MCF 10A (cell line): ENCODE results near the gene EIPR1. TPM values are rescaled to one million over a fixed set of nuclear protein-coding genes. Genes with fewer than 3 reads are reported as not detected.

Experiments used
- BruUV-seq: library from RNA; stranded (reverse); fragments of 400-500 nt; replicated peaks from 2 replicates; lab custom pipeline; 2021; lab: Mats Ljungman, UMichigan
- CTCF ChIA-PET: fragments of 300-600 bp; sonication (Branson Sonifier 250); formaldehyde crosslinking; extraction: SDS; loops from one replicate; lab custom pipeline; 2021; ENCODE audit warnings: antibody characterized with exemption, inconsistent platforms; lab: Yijun Ruan, JAX
- POLR2A ChIA-PET: fragments of 300-600, 350-650 bp; sonication (Branson Sonifier 250); formaldehyde crosslinking; extraction: SDS; loops from one replicate; lab custom pipeline; 2020; ENCODE audit warnings: antibody characterized with exemption, inconsistent platforms; lab: Yijun Ruan, JAX
- DNase-seq: peaks from one replicate; pipeline ENCODE4 v3.0.0-alpha.2; 2018; ENCODE audit not compliant: unreplicated experiment
- H3K27ac Mint-ChIP-seq: one replicate; pipeline ENCODE4 v1.8.0; 2022; ENCODE audit warnings: mild to moderate bottlenecking, low read depth, mixed read lengths; ENCODE audit not compliant: unreplicated experiment
- H3K27me3 Mint-ChIP-seq: one replicate; pipeline ENCODE4 v1.8.0; 2022; ENCODE audit warnings: mixed read lengths; ENCODE audit not compliant: insufficient read depth, unreplicated experiment
- H3K36me3 Mint-ChIP-seq: one replicate; pipeline ENCODE4 v1.8.0; 2022; ENCODE audit warnings: mild to moderate bottlenecking, moderate library complexity, mixed read lengths; ENCODE audit not compliant: insufficient read depth, unreplicated experiment
- H3K4me1 Mint-ChIP-seq: one replicate; pipeline ENCODE4 v1.8.0; 2022; ENCODE audit warnings: mixed read lengths; ENCODE audit not compliant: insufficient read depth, unreplicated experiment
- H3K4me3 Mint-ChIP-seq: one replicate; pipeline ENCODE4 v1.8.0; 2022; ENCODE audit warnings: mild to moderate bottlenecking, moderate library complexity, mixed read lengths; ENCODE audit not compliant: unreplicated experiment
- H3K9me3 Mint-ChIP-seq: one replicate; pipeline ENCODE4 v1.8.0; 2022; ENCODE audit warnings: mixed read lengths; ENCODE audit not compliant: unreplicated experiment
- intact Hi-C: fragments of 100-400 bp; cut with micrococcal nuclease; formaldehyde crosslinking; loops from 2 replicates; pipeline ENCODE4 v1.14.1; 2022
- total RNA-seq: library from RNA; stranded (reverse); gene quantifications from 2 replicates; pipeline ENCODE4 v1.2.3, GENCODE V29; 2022
- TF ChIP-seq, protein P1 (sequence below): fragments of 200-600 bp; IDR thresholded peaks from one replicate; pipeline ENCODE4 v1.8.0; 2022; ENCODE audit warnings: antibody characterized with exemption, mild to moderate bottlenecking; ENCODE audit not compliant: unreplicated experiment

EIPR1 gene
- total RNA-seq, 1 experiment from 2014 or later = 49.0 TPM

DNA sequence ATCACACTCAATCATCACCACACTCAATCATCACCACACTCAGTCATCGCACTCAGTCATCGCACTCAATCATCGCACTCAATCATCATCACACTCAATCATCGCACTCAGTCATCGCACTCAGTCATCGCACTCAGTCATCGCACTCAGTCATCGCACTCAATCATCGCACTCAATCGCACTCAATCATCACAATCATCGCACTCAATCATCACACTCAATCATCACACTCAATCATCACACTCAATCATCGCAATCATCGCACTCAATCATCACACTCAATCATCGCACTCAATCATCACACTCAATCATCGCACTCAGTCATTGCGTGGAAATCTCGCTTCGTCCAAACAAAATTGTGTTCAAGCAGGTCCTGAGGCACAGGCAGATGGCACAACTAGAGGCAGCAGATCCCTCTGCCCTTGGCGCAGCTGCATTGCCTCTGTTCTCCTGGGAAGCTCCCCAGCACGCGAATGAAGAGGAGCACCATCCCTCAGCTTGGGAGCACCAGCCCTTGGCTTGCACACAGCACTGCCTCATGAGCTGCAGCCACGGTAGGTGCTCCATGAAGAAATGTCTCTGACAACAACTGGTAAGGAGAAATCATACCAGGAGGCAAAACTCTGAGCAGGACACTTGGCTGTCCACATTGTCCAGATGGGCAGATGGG lies 108.1 kb downstream of the EIPR1 start:
- no peak for DNase-seq
- CTCF ChIA-PET = interaction anchor here (0.5 kb wide), 1 partner anchor 1109 kb away, joined by 3 read pairs; no protein-coding TSS in a partner anchor
- BruUV-seq = no TSS peak
- Mint-ChIP-seq H3K36me3 (no peaks in the 10 kb centered on the region), H3K4me3 (no peak overlapping the region), H3K27ac (no peak overlapping the region), H3K27me3 (no peaks in the 10 kb centered on the region), H3K4me1 (no peaks in the 10 kb centered on the region), H3K9me3 (peaks cover 2% of the 10 kb centered on the region)
- POLR2A ChIA-PET = no interaction called here
- intact Hi-C loops = no loop called here
- TF ChIP-seq, protein P1, sequence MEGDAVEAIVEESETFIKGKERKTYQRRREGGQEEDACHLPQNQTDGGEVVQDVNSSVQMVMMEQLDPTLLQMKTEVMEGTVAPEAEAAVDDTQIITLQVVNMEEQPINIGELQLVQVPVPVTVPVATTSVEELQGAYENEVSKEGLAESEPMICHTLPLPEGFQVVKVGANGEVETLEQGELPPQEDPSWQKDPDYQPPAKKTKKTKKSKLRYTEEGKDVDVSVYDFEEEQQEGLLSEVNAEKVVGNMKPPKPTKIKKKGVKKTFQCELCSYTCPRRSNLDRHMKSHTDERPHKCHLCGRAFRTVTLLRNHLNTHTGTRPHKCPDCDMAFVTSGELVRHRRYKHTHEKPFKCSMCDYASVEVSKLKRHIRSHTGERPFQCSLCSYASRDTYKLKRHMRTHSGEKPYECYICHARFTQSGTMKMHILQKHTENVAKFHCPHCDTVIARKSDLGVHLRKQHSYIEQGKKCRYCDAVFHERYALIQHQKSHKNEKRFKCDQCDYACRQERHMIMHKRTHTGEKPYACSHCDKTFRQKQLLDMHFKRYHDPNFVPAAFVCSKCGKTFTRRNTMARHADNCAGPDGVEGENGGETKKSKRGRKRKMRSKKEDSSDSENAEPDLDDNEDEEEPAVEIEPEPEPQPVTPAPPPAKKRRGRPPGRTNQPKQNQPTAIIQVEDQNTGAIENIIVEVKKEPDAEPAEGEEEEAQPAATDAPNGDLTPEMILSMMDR = no peak

DNA sequence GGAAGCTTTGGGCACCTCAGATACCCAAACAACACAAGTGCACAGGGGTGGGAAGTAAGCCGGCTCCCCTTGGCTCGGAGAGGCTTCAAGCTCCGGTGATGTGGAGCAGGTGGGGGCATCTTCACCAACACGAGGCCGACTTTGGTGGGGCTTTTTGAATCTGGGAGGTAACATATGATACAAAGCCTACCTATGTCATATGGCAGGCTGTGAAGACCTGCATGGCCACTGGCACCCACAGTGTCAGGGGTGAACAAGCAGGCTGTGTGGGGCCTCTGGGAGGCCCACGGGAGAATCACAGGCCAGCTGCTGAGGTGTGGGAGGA lies 109.0 kb downstream of the EIPR1 start:
- intact Hi-C loops = no loop called here
- Mint-ChIP-seq H3K27me3 (no peaks in the 10 kb centered on the region), H3K4me1 (no peaks in the 10 kb centered on the region), H3K27ac (no peak overlapping the region), H3K36me3 (no peaks in the 10 kb centered on the region), H3K9me3 (no peaks in the 10 kb centered on the region), H3K4me3 (no peak overlapping the region)
- TF ChIP-seq, protein P1 = no peak
- DNase-seq = no peak
- ChIA-PET POLR2A (no interaction called here), CTCF (no interaction called here)
- no TSS peak for BruUV-seq

DNA sequence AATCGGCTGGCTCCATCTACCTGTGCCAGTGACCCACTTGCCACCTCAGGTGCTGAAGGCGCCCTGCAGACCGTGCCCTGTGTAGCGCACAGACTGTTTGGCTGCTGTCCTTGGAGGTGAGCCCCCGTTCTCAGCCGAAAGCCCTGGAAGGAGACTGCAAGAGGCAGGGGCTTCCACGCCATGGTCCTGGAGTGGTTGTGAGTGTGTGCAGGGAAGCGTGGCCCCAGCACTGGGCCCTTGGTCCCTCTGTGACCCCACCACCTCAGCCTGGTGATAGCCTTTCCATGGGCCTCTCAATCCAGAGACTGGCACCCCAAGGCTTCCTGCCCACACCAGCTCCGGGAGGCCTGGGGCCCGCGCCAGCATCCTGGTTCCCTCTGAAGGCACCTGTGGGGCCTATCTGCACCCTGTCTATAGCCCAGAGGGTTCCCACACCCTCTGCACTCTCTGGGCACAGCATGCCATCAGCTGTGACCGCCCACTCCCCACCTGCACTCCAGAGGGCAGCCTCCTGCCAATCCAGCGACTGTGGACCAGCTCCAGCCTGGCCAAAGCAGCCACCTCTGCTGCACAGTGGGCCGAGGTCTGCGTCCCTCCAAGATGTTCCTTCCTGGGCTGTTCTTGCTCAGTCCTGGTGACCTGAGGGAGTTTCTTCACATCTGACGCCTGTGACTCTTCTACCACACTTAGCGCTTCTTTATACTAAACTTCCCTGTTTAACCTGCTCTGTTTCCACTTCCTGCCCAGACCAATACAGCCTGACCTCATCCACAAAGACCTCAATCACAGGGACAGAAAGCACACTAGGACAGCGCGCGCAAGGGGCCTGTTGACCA lies 109.5 kb downstream of the EIPR1 start:
- H3K9me3 Mint-ChIP-seq = no peaks in the 10 kb centered on the region
- H3K4me1 Mint-ChIP-seq = no peaks in the 10 kb centered on the region
- TF ChIP-seq, protein P1 = no peak
- DNase-seq = no peak
- no peak overlapping the region for H3K27ac Mint-ChIP-seq
- BruUV-seq = no TSS peak
- ChIA-PET POLR2A (no interaction called here), CTCF (no interaction called here)
- intact Hi-C loops = no loop called here
- H3K36me3 Mint-ChIP-seq = no peaks in the 10 kb centered on the region
- H3K4me3 Mint-ChIP-seq = no peak overlapping the region
- H3K27me3 Mint-ChIP-seq = no peaks in the 10 kb centered on the region
